Measurements from ENCODE around the gene MCF2. TPM values are rescaled to one million over a fixed set of nuclear protein-coding genes. Genes with fewer than 3 reads are reported as not detected.

The MCF2 gene
- total RNA-seq, 3 donors from 2014 or later = 0.06 to 0.14 TPM; not detected in 1

- intact Hi-C loops (cut with DNase I, micrococcal nuclease) = no loop called here
- H3K4me1 ChIP-seq (ENCODE audit: low read depth) = no peaks in the 10 kb centered on the region
- DNase-seq (no peak), ATAC-seq (no peak)
- no peaks in the 10 kb centered on the region for H3K9me3 ChIP-seq
- no peaks in the 10 kb centered on the region for H3K36me3 ChIP-seq (ENCODE audit: low read depth)
- H3K4me3 ChIP-seq = no peak overlapping the region
- TF ChIP-seq CTCF (IDR thresholded peaks at IDR 0.05) = no peak
Observed at GRCh38 chrX:139585613-139586012, 122.4 kb downstream of the MCF2 start.

DNA sequence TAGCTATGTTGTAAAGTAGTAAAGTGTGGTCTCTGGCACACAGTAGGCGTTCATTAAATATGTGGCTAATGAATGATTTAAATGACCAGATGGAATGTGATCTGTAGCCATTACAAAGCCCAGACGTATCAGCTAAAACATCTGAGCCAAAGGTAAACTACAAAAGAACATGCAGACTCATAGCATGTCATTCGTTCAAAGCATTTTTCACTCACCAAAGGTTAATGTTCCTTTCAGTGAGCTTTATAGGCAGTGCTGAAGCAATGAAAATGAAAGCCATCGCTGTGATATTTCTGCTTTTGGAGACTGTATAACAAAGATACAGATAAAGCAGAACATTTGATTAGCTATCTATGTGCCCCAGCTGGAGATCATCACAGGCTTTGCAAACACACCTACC is 126.9 kb downstream of the MCF2 start:
- TF ChIP-seq CTCF (IDR thresholded peaks at IDR 0.05) = no peak
- ATAC-seq (no peak), DNase-seq (no peak)
- H3K9me3 ChIP-seq = no peaks in the 10 kb centered on the region
- no peak overlapping the region for H3K4me3 ChIP-seq
- H3K4me1 ChIP-seq (ENCODE audit: low read depth) = no peaks in the 10 kb centered on the region
- intact Hi-C loops (cut with DNase I, micrococcal nuclease) = no loop called here
- no peaks in the 10 kb centered on the region for H3K36me3 ChIP-seq (ENCODE audit: low read depth)

DNA sequence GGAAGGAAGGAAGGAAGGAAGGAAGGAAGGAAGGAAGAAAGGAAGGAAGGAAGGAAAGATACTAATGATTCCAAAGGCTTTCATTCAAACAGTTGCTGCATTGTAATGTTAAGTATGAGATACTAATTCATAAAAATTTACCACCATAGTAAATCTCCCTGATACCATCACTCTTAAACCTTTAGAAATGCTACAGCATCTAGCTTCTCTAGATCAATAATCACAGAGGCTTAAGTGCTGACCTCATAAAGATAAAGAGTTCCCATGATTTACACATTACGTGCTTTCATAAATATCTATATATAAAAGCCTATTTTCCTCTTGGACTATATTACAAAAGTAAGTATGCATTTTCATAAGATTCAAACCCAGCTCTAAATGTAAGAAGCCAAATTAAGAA is 141.0 kb downstream of the MCF2 start:
- H3K4me3 ChIP-seq = no peak overlapping the region
- no peak for ATAC-seq
- intact Hi-C loops (cut with DNase I, micrococcal nuclease) = no loop called here
- no peaks in the 10 kb centered on the region for H3K9me3 ChIP-seq
- no peak for TF ChIP-seq CTCF (IDR thresholded peaks at IDR 0.05)
- no peaks in the 10 kb centered on the region for H3K4me1 ChIP-seq (ENCODE audit: low read depth)
- DNase-seq = no peak
- no peaks in the 10 kb centered on the region for H3K36me3 ChIP-seq (ENCODE audit: low read depth)

- no peak for ATAC-seq
- Histone ChIP-seq H3K4me3 (no peak overlapping the region), H3K36me3 (ENCODE audit: low read depth) (no peaks in the 10 kb centered on the region), H3K9me3 (no peaks in the 10 kb centered on the region), H3K4me1 (ENCODE audit: low read depth) (no peaks in the 10 kb centered on the region)
- no peak for TF ChIP-seq CTCF (IDR thresholded peaks at IDR 0.05)
- intact Hi-C loops (cut with DNase I, micrococcal nuclease) = no loop called here
- DNase-seq = no peak
Observed at GRCh38 chrX:139563251-139563650, 144.7 kb downstream of the MCF2 start.

DNA sequence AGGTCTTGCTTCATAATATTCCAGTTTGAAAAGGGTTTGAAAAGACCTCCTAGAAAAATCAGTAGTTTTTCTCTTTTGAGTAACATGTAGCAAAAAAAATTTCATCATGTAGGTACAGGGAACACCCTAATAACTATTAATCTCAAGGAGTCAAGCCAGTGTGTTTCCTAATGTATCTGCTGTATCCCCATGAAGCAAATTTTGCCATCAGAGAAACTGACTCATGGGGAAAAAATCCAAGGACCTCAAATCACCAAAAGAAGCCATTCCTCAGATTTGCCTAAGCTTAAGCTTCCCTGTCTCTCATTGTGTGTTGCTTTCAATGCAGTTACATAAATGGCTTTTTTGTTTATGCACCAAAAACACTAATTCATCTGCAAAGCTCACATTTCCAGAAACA is 147.7 kb downstream of the MCF2 start:
- H3K36me3 ChIP-seq (ENCODE audit: low read depth) = no peaks in the 10 kb centered on the region
- no peaks in the 10 kb centered on the region for H3K9me3 ChIP-seq
- ATAC-seq (no peak), DNase-seq (no peak)
- intact Hi-C loops (cut with DNase I, micrococcal nuclease) = no loop called here
- no peaks in the 10 kb centered on the region for H3K4me1 ChIP-seq (ENCODE audit: low read depth)
- H3K4me3 ChIP-seq = no peak overlapping the region
- TF ChIP-seq CTCF (IDR thresholded peaks at IDR 0.05) = no peak

DNA sequence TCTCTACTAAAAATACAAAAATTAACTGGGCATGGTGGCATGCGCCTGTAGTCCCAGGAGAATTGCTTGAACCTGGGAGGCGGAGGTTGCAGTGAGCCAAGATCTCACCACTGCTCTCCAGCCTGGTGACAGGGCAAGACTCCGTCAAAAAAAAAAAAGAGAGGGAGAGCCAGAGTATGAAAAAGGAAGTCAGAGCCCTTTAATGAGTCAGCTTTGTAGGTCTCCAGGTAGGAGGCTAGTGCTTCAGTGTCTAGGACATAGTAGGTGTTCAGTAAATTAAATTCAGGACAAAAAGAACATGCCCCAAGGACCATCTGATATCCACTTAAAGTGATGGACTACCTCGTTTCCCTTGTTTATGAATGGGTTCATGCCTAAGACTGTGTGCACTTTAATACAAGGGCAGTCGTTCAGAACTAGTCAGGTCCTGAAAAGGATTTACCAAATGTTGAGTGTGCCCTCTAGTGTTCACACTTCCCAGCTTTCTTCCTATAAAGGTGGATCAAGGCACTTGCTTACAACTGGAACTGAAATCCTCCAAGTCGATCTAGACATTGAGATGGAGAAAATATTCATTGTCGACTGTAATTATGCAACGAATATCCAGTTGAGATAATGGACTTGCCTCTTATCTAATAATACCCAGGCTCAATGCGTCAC is 148.5 kb downstream of the MCF2 start:
- no peaks in the 10 kb centered on the region for H3K9me3 ChIP-seq
- ATAC-seq (peak; percentile 55), DNase-seq (peak in 1 of 3 donors; percentile 66)
- H3K4me1 ChIP-seq (ENCODE audit: low read depth) = no peaks in the 10 kb centered on the region
- no peaks in the 10 kb centered on the region for H3K36me3 ChIP-seq (ENCODE audit: low read depth)
- intact Hi-C loops (cut with DNase I, micrococcal nuclease) = loop anchor here in 1 of 2 donors (5.0 kb wide), 1 partner anchor 432 kb away; no protein-coding TSS in a partner anchor
- TF ChIP-seq CTCF (IDR thresholded peaks at IDR 0.05) = no peak
- H3K4me3 ChIP-seq = no peak overlapping the region
